ENCODE data around the gene PTPRN2. TPM values are rescaled to one million over a fixed set of nuclear protein-coding genes. Genes with fewer than 3 reads are reported as not detected.

The PTPRN2 gene
- total and polyA plus RNA-seq, 2 of the 8 experiments (the other 6 are each of a cell fraction or from before 2014, with no cell fraction given) = 2.6 to 4.5 TPM

DNA sequence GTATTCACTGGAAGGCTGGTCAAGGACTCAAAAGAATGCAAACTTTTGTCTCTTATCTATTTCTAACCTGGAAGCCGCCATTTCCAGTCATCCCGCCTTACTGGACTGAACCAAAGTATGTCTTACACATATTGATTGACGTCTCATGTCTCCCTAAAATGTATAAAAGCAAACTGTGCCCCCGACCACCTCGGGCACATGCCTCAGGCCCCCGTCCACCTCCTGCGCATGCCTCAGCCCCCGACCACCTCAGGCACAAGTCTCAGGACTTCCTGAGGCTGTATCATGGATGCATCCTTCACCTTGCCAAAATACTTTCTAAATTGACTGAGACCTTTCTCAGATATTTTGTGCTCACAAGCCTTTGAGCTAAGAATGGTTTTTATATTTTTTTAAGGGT, 148.6 kb downstream of the PTPRN2 start:
- FAIRE-seq = no peak
- Histone ChIP-seq H3K56ac (replicated peaks; ENCODE audit: insufficient read length, low read depth, low read length) (no peak overlapping the region), H3K79me1 (ENCODE audit: low read depth, low read length) (no peaks in the 10 kb centered on the region), H2BK12ac (ENCODE audit: low read depth, low read length) (no peak overlapping the region), H2BK5ac (ENCODE audit: low read depth, low read length) (no peak overlapping the region), H2AK5ac (ENCODE audit: low read depth, low read length) (no peak overlapping the region), H4K20me1 (replicated peaks in 1 of 2; ENCODE audit: control insufficient read depth in 1 of 2, insufficient read depth in 2 of 2, low read length in 2 of 2) (peaks cover 0 to 8% of the 10 kb centered on the region in 2 experiments), H3K23me2 (ENCODE audit: low read depth, low read length) (peaks cover 19% of the 10 kb centered on the region; the same call in 1 of the 2 replicates), H2AFZ (ENCODE audit: low read length) (no peak overlapping the region), H3K4ac (replicated peaks; ENCODE audit: insufficient read length, low read depth, low read length) (no peak overlapping the region), H4K5ac (ENCODE audit: insufficient read length, low read depth, low read length) (no peak overlapping the region), H3K9me3 (ENCODE audit: insufficient read depth in 2 of 2, low read depth in 1 of 2, low read length in 1 of 2) (peaks cover 0 to 12% of the 10 kb centered on the region in 2 experiments; a peak in 1 of 4 replicates), H3K4me1 (replicated peaks in 1 of 4; ENCODE audit: control insufficient read depth in 3 of 4, insufficient read depth in 4 of 4, low read length in 3 of 4) (peaks cover 3 to 14% (median 7%) of the 10 kb centered on the region in 4 experiments), H3K4me2 (ENCODE audit: insufficient read depth in 1 of 2, low read depth in 2 of 2, low read length in 2 of 2) (no peak overlapping the region), H4K8ac (ENCODE audit: extremely low read depth, insufficient read depth, low read length) (no peak overlapping the region), H3K36me3 (ENCODE audit: control insufficient read depth in 2 of 4, insufficient read depth in 4 of 4, low read length in 3 of 4) (no peaks in the 10 kb centered on the region), H3K23ac (ENCODE audit: insufficient read length) (no peak overlapping the region), H3K79me2 (ENCODE audit: control insufficient read depth in 1 of 2, insufficient read depth in 2 of 2, low read length in 2 of 2) (no peaks in the 10 kb centered on the region), H3K27me3 (replicated peaks in 1 of 4; ENCODE audit: control insufficient read depth in 3 of 4, extremely low read depth in 1 of 4, insufficient read depth in 3 of 4, low read length in 3 of 4) (no peaks in the 10 kb centered on the region; a peak in 1 of 7 replicates), H3K27ac (ENCODE audit: low read depth, low read length) (no peak overlapping the region), H4K91ac (replicated peaks; ENCODE audit: insufficient read length, low read length) (no peak overlapping the region), H2BK20ac (ENCODE audit: low read length) (no peak overlapping the region), H3K14ac (ENCODE audit: insufficient read length) (no peak overlapping the region), H2BK120ac (replicated peaks; ENCODE audit: low read depth, low read length) (no peak overlapping the region), H3K4me3 (ENCODE audit: extremely low read depth in 1 of 4, insufficient read depth in 2 of 4, low read depth in 3 of 4, low read length in 4 of 4) (no peak overlapping the region), H3K9ac (replicated peaks in 1 of 4; ENCODE audit: extremely low read depth in 1 of 4, low read depth in 3 of 4, low read length in 3 of 4) (no peak overlapping the region), H2BK15ac (ENCODE audit: low read length) (no peak overlapping the region), H3K18ac (ENCODE audit: extremely low read depth, low read length) (no peak overlapping the region; the same call in 1 of the 2 replicates)
- no peak for DNase-seq (ENCODE audit: low read depth in 1 of 2, low spot score in 2 of 2)
- TF ChIP-seq MAFK (IDR thresholded peaks at IDR 0.05; ENCODE audit: low read depth, low read length) (no peak), BACH1 (IDR thresholded peaks at IDR 0.05; ENCODE audit: low read length) (no peak), EGR1 (IDR thresholded peaks at IDR 0.05; ENCODE audit: borderline replicate concordance, low read depth, low read length) (no peak), PHF8 (conservative IDR thresholded peaks at IDR 0.05; ENCODE audit: low read depth, low read length) (no peak), NANOG (IDR thresholded peaks at IDR 0.05; ENCODE audit: insufficient read depth, low read depth, low read length, poor library complexity, severe bottlenecking) (no peak), RBBP5 (IDR thresholded peaks at IDR 0.05; ENCODE audit: borderline replicate concordance, low read depth, low read length) (no peak), CEBPB (IDR thresholded peaks at IDR 0.05; ENCODE audit: low read depth, low read length) (no peak), POLR2AphosphoS5 (IDR thresholded peaks at IDR 0.05; ENCODE audit: low read depth, low read length) (no peak), YY1 (IDR thresholded peaks at IDR 0.05; ENCODE audit: low read depth, low read length) (no peak), TEAD4 (IDR thresholded peaks at IDR 0.05; ENCODE audit: low read depth, low read length) (no peak)
- 84% methylated on average over 8 of the region's 8 CpGs; no CpG with 5 or more reads in 1 of the 2 experiments for WGBS, 2 experiments (ENCODE audit: extremely low coverage in 1 of 2, insufficient coverage in 1 of 2, insufficient read length in 1 of 2, insufficient replicate concordance in 2 of 2, low coverage in 1 of 2, low lambda C conversion rate in 2 of 2, missing lambda C conversion rate in 1 of 2)
- CTCF ChIA-PET (ENCODE audit: partially characterized antibody) = interaction anchor here (0.8 to 2.2 kb wide), 3 partner anchors 25 to 86 kb away, joined by 3 to 6 read pairs (median 3); no protein-coding TSS in a partner anchor
- POLR2A ChIA-PET (ENCODE audit: partially characterized antibody) = no interaction called here

Measured in H1 (cell line).